ES-I3 (cell line): ENCODE measurements around the gene CTIF.

Experiments
- H3K36me3 ChIP-seq: 2 replicates; pipeline ENCODE4 v1.6.1; 2013; ENCODE audit warnings: mild to moderate bottlenecking, low read length, control low read depth, moderate library complexity; ENCODE audit not compliant: insufficient read depth
- H3K4me1 ChIP-seq: 2 replicates; pipeline ENCODE4 v1.6.1; 2013; ENCODE audit warnings: mild to moderate bottlenecking, control low read depth, low read length; ENCODE audit not compliant: insufficient read depth
- H3K9ac ChIP-seq: 2 replicates; pipeline ENCODE4 v1.6.1; 2013; ENCODE audit warnings: low read depth, mild to moderate bottlenecking, low read length, moderate library complexity
- H3K9me3 ChIP-seq: 2 replicates; pipeline ENCODE4 v1.6.1; 2013; ENCODE audit warnings: mild to moderate bottlenecking, low read length, moderate library complexity; ENCODE audit not compliant: control insufficient read depth, insufficient read depth

CTIF gene

DNA sequence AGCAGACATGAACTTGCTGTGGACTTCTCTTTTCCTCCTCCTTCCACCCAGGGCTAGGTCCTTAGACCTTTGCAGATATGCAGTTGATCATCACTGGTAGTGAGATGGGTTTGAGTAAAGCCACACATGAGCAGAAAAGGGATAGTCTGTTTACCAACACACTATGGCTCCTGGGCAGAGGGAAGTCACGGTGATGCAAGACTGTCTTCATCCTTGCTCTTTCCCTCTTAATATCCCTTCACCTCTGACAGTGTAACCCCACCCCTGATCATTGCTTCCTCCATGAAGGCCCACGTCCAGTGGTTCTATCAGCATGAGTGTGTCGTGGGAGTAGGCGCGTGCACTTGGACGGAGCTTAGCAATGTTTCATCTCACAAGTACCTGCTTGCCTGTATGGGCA lies 223.2 kb downstream of the CTIF start:
- no peak overlapping the region for H3K9ac ChIP-seq
- no peaks in the 10 kb centered on the region for H3K36me3 ChIP-seq
- no peaks in the 10 kb centered on the region; the same call in none of the 2 replicates for H3K4me1 ChIP-seq
- no peaks in the 10 kb centered on the region for H3K9me3 ChIP-seq

DNA sequence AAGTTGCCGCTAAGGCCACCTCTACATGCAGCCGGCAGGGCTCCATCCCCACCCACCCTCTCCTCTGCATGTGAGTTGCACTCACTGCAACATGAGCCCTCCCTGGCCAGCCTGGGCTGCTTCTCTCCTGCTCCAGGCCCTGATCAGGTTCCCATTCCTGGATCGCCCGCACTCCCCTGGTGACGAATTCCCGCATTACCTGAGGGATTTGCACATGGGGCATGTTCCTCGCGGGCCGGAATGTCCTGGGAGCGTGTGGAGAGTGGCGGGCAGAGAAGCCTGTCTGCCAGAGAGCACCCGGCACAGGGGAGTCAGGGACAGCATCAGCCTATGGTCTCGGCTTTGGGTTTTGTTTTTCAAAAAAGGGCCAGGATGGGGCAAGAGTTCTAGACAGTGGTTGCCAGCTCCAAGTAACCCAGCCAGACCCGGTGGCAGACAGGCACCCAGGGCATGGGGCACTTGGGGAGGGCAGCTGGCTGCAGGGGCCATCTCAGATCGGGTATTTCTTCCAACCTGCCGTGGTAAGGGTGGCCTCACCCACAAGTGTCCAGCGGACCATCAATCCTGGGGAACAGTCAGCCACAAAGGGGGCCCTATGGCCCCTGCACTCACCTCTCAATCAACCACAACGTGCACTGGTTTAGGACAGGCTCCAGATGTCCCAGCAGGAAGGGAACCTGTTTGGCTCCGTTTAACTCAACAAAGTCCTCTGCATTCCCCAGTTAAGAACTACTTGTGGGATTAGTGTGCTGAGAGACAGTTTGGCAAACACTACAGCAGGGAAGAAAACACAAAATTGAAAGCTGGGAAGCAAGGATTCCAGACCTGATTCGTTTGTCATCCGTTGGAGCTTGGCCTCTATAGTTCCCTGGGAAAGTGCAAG lies 224.2 kb downstream of the CTIF start:
- Histone ChIP-seq H3K9ac (no peak overlapping the region), H3K4me1 (no peaks in the 10 kb centered on the region; the same call in none of the 2 replicates), H3K36me3 (no peaks in the 10 kb centered on the region), H3K9me3 (no peaks in the 10 kb centered on the region)

- no peak overlapping the region for H3K9ac ChIP-seq
- no peaks in the 10 kb centered on the region for H3K36me3 ChIP-seq
- H3K9me3 ChIP-seq, result no peaks in the 10 kb centered on the region
- H3K4me1 ChIP-seq, result no peaks in the 10 kb centered on the region; the same call in none of the 2 replicates
Measured at GRCh38 chr18:48763719-48764100, 224.9 kb downstream of the CTIF start.

- no peak overlapping the region for H3K9ac ChIP-seq
- H3K4me1 ChIP-seq, result no peaks in the 10 kb centered on the region; the same call in none of the 2 replicates
- H3K36me3 ChIP-seq, result no peaks in the 10 kb centered on the region
- no peaks in the 10 kb centered on the region for H3K9me3 ChIP-seq
Measured at GRCh38 chr18:48765053-48765452, 226.2 kb downstream of the CTIF start.

DNA sequence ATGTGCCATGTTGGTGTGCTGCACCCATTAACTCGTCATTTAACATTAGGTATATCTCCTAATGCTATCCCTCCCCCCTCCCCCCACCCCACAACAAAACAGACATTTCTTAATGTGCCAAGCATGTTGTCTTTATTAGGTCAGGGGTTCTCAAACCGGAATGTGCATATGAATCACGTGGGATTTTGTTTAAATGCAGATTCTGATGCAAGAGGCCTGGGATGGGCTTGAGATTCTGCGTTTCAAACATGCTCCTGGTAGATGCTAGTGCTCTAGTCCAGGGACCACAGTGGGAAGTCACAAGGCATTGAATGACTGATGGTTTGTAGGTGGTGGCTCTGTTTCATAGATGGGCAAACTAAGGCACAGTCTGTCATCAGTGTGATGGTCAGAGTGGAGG lies 227.2 kb downstream of the CTIF start:
- no peak overlapping the region for H3K9ac ChIP-seq
- H3K36me3 ChIP-seq, result no peaks in the 10 kb centered on the region
- H3K4me1 ChIP-seq, result no peaks in the 10 kb centered on the region; the same call in none of the 2 replicates
- H3K9me3 ChIP-seq, result no peaks in the 10 kb centered on the region

- H3K4me1 ChIP-seq, result no peaks in the 10 kb centered on the region; the same call in none of the 2 replicates
- H3K9ac ChIP-seq, result no peak overlapping the region
- H3K9me3 ChIP-seq, result no peaks in the 10 kb centered on the region
- no peaks in the 10 kb centered on the region for H3K36me3 ChIP-seq
Measured at GRCh38 chr18:48766487-48766886, 227.7 kb downstream of the CTIF start.

DNA sequence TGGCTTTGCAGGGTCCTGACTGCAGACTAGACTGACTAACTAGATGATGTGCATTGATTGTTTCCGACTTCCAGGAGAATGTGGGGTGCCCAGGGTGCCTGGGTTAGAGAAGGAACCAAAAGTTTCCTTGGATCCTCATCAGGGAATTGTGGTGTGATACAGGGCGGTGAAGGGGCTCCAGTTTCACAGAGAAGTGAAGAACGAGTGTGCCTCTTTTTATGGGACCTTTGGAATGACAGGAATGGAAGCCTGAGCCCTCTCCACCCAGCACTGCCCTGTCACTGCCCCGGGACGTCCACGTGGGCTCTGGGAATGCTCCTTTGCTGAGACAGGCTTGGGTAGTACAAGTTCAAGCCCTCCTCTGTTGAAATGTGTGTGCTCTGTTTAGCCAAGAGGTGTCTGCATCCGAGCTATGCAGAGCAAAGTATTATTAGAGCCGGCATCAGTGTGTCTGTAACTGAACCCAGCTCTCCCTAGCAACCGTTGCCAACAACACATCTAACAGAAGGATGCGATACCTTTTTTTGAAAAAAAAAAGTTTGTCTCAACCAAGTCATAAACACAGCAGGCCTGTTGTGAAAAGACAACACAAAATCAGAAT lies 228.4 kb downstream of the CTIF start:
- H3K4me1 ChIP-seq, result no peaks in the 10 kb centered on the region; the same call in none of the 2 replicates
- H3K9me3 ChIP-seq, result no peaks in the 10 kb centered on the region
- H3K36me3 ChIP-seq, result no peaks in the 10 kb centered on the region
- no peak overlapping the region for H3K9ac ChIP-seq

GRCh38 chr18:48769006-48769636 lies 230.3 kb downstream of the CTIF start:
- H3K4me1 ChIP-seq, result no peaks in the 10 kb centered on the region; the same call in none of the 2 replicates
- peaks cover 2% of the 10 kb centered on the region; the same call in 1 of the 2 replicates for H3K36me3 ChIP-seq
- H3K9ac ChIP-seq, result no peak overlapping the region

GRCh38 chr18:48770243-48770642 lies 231.4 kb downstream of the CTIF start:
- Histone ChIP-seq H3K4me1 (no peaks in the 10 kb centered on the region; the same call in none of the 2 replicates), H3K9me3 (no peaks in the 10 kb centered on the region), H3K36me3 (peaks cover 2% of the 10 kb centered on the region; the same call in 1 of the 2 replicates), H3K9ac (no peak overlapping the region)

More at GRCh38 chr18:48769006-48769636, 230.3 kb downstream of the CTIF start:
- no peaks in the 10 kb centered on the region for H3K9me3 ChIP-seq

DNA sequence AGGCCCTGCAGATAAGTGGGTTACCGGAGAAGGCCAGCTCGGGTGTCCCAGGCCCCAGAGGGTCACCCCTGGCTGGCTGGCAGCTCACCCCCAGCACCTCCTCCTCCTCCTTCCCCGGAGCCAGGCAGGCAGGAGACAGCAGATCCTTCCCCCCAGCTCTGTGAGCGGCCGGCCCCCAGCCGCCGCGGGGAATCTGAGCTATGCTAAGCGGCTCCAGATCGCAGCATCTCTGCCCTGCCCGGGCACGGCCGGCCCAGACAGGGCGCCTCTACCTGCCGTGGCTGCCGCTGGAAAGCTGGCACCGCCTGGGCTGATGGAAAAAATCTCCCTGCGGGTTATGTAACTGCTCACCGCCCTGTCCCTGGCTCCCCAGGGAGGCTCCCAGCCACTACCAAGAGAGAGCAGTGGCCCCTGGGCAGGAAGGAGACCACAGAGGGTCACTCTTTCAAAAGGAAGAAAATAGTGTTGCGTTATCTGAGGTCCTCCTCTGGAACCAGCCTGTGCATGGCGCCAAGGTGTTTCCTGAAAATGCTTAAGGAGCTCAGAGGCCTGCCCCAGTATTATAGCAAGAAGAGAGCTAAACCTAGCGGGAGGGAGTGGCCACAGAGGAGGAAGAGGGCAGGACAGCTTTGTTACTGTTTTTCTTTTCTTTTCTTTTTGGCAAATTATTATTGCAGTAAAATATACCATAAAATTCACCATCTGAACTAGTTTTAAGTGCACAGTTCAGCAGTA lies 233.0 kb downstream of the CTIF start:
- Histone ChIP-seq H3K36me3 (peaks cover 2% of the 10 kb centered on the region; the same call in 1 of the 2 replicates), H3K9ac (no peak overlapping the region)

DNA sequence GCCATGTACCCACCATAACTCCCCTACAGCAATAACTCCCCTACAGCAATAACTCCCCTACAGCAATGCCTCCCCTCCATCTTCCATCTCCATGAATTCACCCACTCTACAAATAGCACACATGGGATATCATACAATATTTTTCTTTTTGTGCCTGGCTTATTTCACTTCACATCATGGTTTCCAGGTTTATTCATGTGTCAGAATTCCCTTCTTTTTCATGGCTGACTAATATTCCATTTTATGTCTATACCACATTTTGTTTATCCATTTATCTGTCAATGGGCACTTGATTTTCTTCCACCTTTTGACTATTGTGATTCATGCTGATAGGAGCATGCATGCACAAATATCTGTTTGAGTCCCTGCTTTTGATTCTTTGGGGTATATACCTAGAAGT lies 233.6 kb downstream of the CTIF start:
- Histone ChIP-seq H3K9ac (no peak overlapping the region), H3K4me1 (0 out of 2 replicates have a peak, but pooled peaks cover 2% of the 10 kb centered on the region), H3K36me3 (peaks cover 2% of the 10 kb centered on the region; the same call in 1 of the 2 replicates), H3K9me3 (no peaks in the 10 kb centered on the region)

More for the DNA sequence above, 233.0 kb downstream of the CTIF start:
- Histone ChIP-seq H3K4me1 (no peaks in the 10 kb centered on the region), H3K9me3 (no peaks in the 10 kb centered on the region)

- no peak overlapping the region for H3K9ac ChIP-seq
- peaks cover 2% of the 10 kb centered on the region; the same call in 1 of the 2 replicates for H3K36me3 ChIP-seq
- H3K9me3 ChIP-seq, result no peaks in the 10 kb centered on the region
- 0 out of 2 replicates have a peak, but pooled peaks cover 3% of the 10 kb centered on the region for H3K4me1 ChIP-seq
Measured at GRCh38 chr18:48773821-48774220, 235.0 kb downstream of the CTIF start.

GRCh38 chr18:48774941-48775340 lies 236.1 kb downstream of the CTIF start:
- no peak overlapping the region for H3K9ac ChIP-seq
- no peaks in the 10 kb centered on the region for H3K9me3 ChIP-seq
- H3K4me1 ChIP-seq, result peaks cover 6% of the 10 kb centered on the region; the same call in 1 of the 2 replicates
- H3K36me3 ChIP-seq, result peaks cover 2% of the 10 kb centered on the region; the same call in 1 of the 2 replicates
